GM23248 (cell line): Measurements from ENCODE around the gene PLAAT2. TPM values are rescaled to one million over a fixed set of nuclear protein-coding genes. Genes with fewer than 3 reads are reported as not detected.
"Not testable (repeated sequence)": the region's sequence is repeated elsewhere in the genome, so short reads cannot be mapped to it uniquely, and the experiment has no call there.

Experiments
- DNase-seq: peaks from one replicate; pipeline ENCODE4 v3.0.0-alpha.2; 2015
- H2AFZ ChIP-seq: fragments of 200-600 bp; sonication (generic); 2 replicates; pipeline ENCODE4 v1.6.1; 2016; ENCODE audit warnings: antibody characterized with exemption
- H3F3A ChIP-seq: fragments of 200-600 bp; sonication (generic); 2 replicates; pipeline ENCODE4 v1.6.1; 2016; ENCODE audit warnings: mild to moderate bottlenecking, antibody characterized with exemption, mixed run types; ENCODE audit not compliant: insufficient read depth
- H3K27ac ChIP-seq: fragments of 200-600 bp; sonication (generic); 2 replicates; pipeline ENCODE4 v1.5.1; 2016; ENCODE audit warnings: mild to moderate bottlenecking
- H3K27me3 ChIP-seq: fragments of 200-600 bp; sonication (generic); replicated peaks from 2 replicates; pipeline ENCODE4 v1.6.1; 2016; ENCODE audit warnings: mild to moderate bottlenecking; ENCODE audit not compliant: insufficient read depth
- H3K36me3 ChIP-seq: fragments of 200-600 bp; sonication (generic); 2 replicates; pipeline ENCODE4 v1.6.1; 2016; ENCODE audit warnings: low read depth, mild to moderate bottlenecking
- H3K4me1 ChIP-seq: fragments of 200-600 bp; sonication (generic); 2 replicates; pipeline ENCODE4 v1.6.1; 2016; ENCODE audit warnings: mild to moderate bottlenecking; ENCODE audit not compliant: insufficient read depth
- H3K4me2 ChIP-seq: fragments of 200-600 bp; sonication (generic); one replicate; pipeline ENCODE4 v1.6.1; 2016; ENCODE audit warnings: mild to moderate bottlenecking; ENCODE audit not compliant: unreplicated experiment
- H3K4me3 ChIP-seq: fragments of 200-600 bp; sonication (generic); 2 replicates; pipeline ENCODE4 v1.5.1; 2016; ENCODE audit warnings: mild to moderate bottlenecking
- H3K79me2 ChIP-seq: fragments of 200-600 bp; sonication (generic); 2 replicates; pipeline ENCODE4 v1.6.1; 2016; ENCODE audit warnings: mild to moderate bottlenecking; ENCODE audit not compliant: insufficient read depth
- H3K9ac ChIP-seq: fragments of 200-600 bp; sonication (generic); 2 replicates; pipeline ENCODE4 v1.6.1; 2016; ENCODE audit warnings: mild to moderate bottlenecking
- H3K9me2 ChIP-seq: fragments of 200-600 bp; sonication (generic); 2 replicates; pipeline ENCODE4 v1.6.1; 2016; ENCODE audit warnings: mixed run types, mild to moderate bottlenecking, moderate library complexity; ENCODE audit not compliant: insufficient read depth
- H3K9me3 ChIP-seq: fragments of 200-600 bp; sonication (generic); one replicate; pipeline ENCODE4 v1.6.1; 2017; ENCODE audit warnings: low read depth
- H4K20me1 ChIP-seq: fragments of 200-600 bp; sonication (generic); 2 replicates; pipeline ENCODE4 v1.6.0; 2016; ENCODE audit not compliant: insufficient read depth
- EZH2 ChIP-seq: fragments of 200-600 bp; sonication (generic); IDR thresholded peaks from 2 replicates; pipeline ENCODE4 v1.6.1; 2018; ENCODE audit warnings: antibody characterized with exemption, mild to moderate bottlenecking; ENCODE audit not compliant: insufficient read depth, poor library complexity, severe bottlenecking
- EZH2phosphoT487 ChIP-seq: fragments of 200-600 bp; sonication (generic); IDR thresholded peaks from 2 replicates; pipeline ENCODE4 v1.6.1; 2018; ENCODE audit warnings: antibody characterized with exemption, moderate library complexity, mild to moderate bottlenecking, low read depth; ENCODE audit not compliant: insufficient read depth
- WGBS, 2 experiments: methylation state at CpG; one replicate each; pipeline ENCODE4 v1.1.6; 2015 to 2017; ENCODE audit warnings: low lambda C conversion rate in 2 of 2, low coverage in 1 of 2; ENCODE audit errors: missing lambda C conversion rate in 2 of 2; 5-methylcytosine and 5-hydroxymethylcytosine counted together
- in situ Hi-C: fragments of 300-500 bp; cut with MboI; formaldehyde crosslinking; loops from 2 replicates; pipeline ENCODE4 v1.15.0; 2020
- polyA plus RNA-seq: library from polyadenylated mRNA; unstranded; fragments of >200 nt; fragmentation: Nextera tagmentation; extraction: Ambion mirVana; gene quantifications from 2 replicates; pipeline ENCODE4 v1.2.1, GENCODE V29; 2016
- total RNA-seq: library from RNA; depleted of rRNA; stranded (reverse); fragments of >200 nt; shearing (Covaris generic); gene quantifications from 2 replicates; pipeline ENCODE4 v1.2.3, GENCODE V29; 2014

The PLAAT2 gene
- total and polyA plus RNA-seq, 2 experiments from 2014 or later = not detected

GRCh38 chr11:63553759-63554158, 9.4 kb downstream of the PLAAT2 start:
- Histone ChIP-seq H3K27me3 (peaks cover 6% of the 10 kb centered on the region; the same call in 1 of the 2 replicates), H3K9me3 (no peaks in the 10 kb centered on the region), H3K9ac (no peak overlapping the region), H3F3A (no peaks in the 10 kb centered on the region), H3K79me2 (no peaks in the 10 kb centered on the region), H3K4me2 (no peak overlapping the region), H2AFZ (no peak overlapping the region), H3K4me1 (no peaks in the 10 kb centered on the region), H3K36me3 (no peaks in the 10 kb centered on the region), H3K4me3 (no peak overlapping the region), H4K20me1 (no peaks in the 10 kb centered on the region), H3K9me2 (no peaks in the 10 kb centered on the region), H3K27ac (no peak overlapping the region)
- DNase-seq = no peak
- 60 to 67% methylated on average over 8 of the region's 8 CpGs for WGBS, 2 experiments
- TF ChIP-seq EZH2 (no peak), EZH2phosphoT487 (no peak)
- in situ Hi-C loops = no loop called here

- DNase-seq = no peak
- peaks cover 6% of the 10 kb centered on the region; the same call in 1 of the 2 replicates for H3K27me3 ChIP-seq
- no peak overlapping the region for H3K27ac ChIP-seq
- no peak for TF ChIP-seq EZH2phosphoT487
- no peak for TF ChIP-seq EZH2
- no peaks in the 10 kb centered on the region for H3K79me2 ChIP-seq
- H3K4me2 ChIP-seq = no peak overlapping the region
- no peaks in the 10 kb centered on the region for H3F3A ChIP-seq
- H3K9ac ChIP-seq = no peak overlapping the region
- H4K20me1 ChIP-seq = no peaks in the 10 kb centered on the region
- H2AFZ ChIP-seq = no peak overlapping the region
- H3K9me2 ChIP-seq = no peaks in the 10 kb centered on the region
- in situ Hi-C loops = no loop called here
- 54 to 55% methylated on average over 7 of the region's 7 CpGs for WGBS, 2 experiments
- no peak overlapping the region for H3K4me3 ChIP-seq
- no peaks in the 10 kb centered on the region for H3K4me1 ChIP-seq
- H3K36me3 ChIP-seq = no peaks in the 10 kb centered on the region
- no peaks in the 10 kb centered on the region for H3K9me3 ChIP-seq
Observed at GRCh38 chr11:63552921-63553320, 10.3 kb downstream of the PLAAT2 start.

- no peaks in the 10 kb centered on the region for H3K4me1 ChIP-seq
- no peaks in the 10 kb centered on the region for H3K36me3 ChIP-seq
- 0 out of 2 replicates have a peak, but pooled peaks cover 6% of the 10 kb centered on the region for H3K27me3 ChIP-seq
- no peaks in the 10 kb centered on the region for H3F3A ChIP-seq
- H3K27ac ChIP-seq = no peak overlapping the region
- H4K20me1 ChIP-seq = no peaks in the 10 kb centered on the region
- H3K4me3 ChIP-seq = no peak overlapping the region
- no peak overlapping the region for H3K9ac ChIP-seq
- H3K4me2 ChIP-seq = no peak overlapping the region
- no peak for DNase-seq
- 78 to 80% methylated on average over 6 of the region's 6 CpGs for WGBS, 2 experiments
- no peaks in the 10 kb centered on the region for H3K79me2 ChIP-seq
- H2AFZ ChIP-seq = no peak overlapping the region
- H3K9me3 ChIP-seq = no peaks in the 10 kb centered on the region
- TF ChIP-seq EZH2 = no peak
- TF ChIP-seq EZH2phosphoT487 = no peak
- in situ Hi-C loops = no loop called here
- H3K9me2 ChIP-seq = no peaks in the 10 kb centered on the region
Observed at GRCh38 chr11:63551889-63552266, 11.3 kb downstream of the PLAAT2 start.

GRCh38 chr11:63551091-63551888, 11.9 kb downstream of the PLAAT2 start:
- Histone ChIP-seq H3K27me3 (0 out of 2 replicates have a peak, but pooled peaks cover 6% of the 10 kb centered on the region), H3K27ac (no peak overlapping the region), H3K4me3 (no peak overlapping the region), H3K9ac (no peak overlapping the region), H4K20me1 (no peaks in the 10 kb centered on the region), H3K36me3 (no peaks in the 10 kb centered on the region), H2AFZ (no peak overlapping the region), H3K9me2 (no peaks in the 10 kb centered on the region), H3K9me3 (no peaks in the 10 kb centered on the region), H3K4me1 (no peaks in the 10 kb centered on the region), H3F3A (no peaks in the 10 kb centered on the region), H3K4me2 (no peak overlapping the region), H3K79me2 (no peaks in the 10 kb centered on the region)
- in situ Hi-C loops = no loop called here
- no peak for DNase-seq
- TF ChIP-seq EZH2phosphoT487 (no peak), EZH2 (no peak)
- 64 to 74% methylated on average over 23 to 27 of the region's 27 CpGs for WGBS, 2 experiments

GRCh38 chr11:63550156-63550700, 13.0 kb downstream of the PLAAT2 start:
- H3K9me2 ChIP-seq, H3K4me3 ChIP-seq, H3K9ac ChIP-seq, H3F3A ChIP-seq, in situ Hi-C loops, DNase-seq, H3K4me2 ChIP-seq, H3K36me3 ChIP-seq, H3K27me3 ChIP-seq, H2AFZ ChIP-seq, H3K27ac ChIP-seq, H3K79me2 ChIP-seq, H3K4me1 ChIP-seq, H4K20me1 ChIP-seq, H3K9me3 ChIP-seq: not testable (repeated sequence)
- 73 to 78% methylated on average over 16 to 31 of the region's 31 CpGs for WGBS, 2 experiments
